Measurements from ENCODE around the gene ATP2C1.

The ATP2C1 gene

GRCh38 chr3:130894986-130895280, 1.0 kb downstream of the ATP2C1 start:
- DNase-seq, result no peak

- peak; percentile 70 for DNase-seq
These were observed 2.0 kb downstream of the ATP2C1 start for GRCh38 chr3:130895690-130896488.

- no peak for DNase-seq
These were observed 3.4 kb downstream of the ATP2C1 start for GRCh38 chr3:130897316-130897715.

GRCh38 chr3:130900959-130901358, 7.1 kb downstream of the ATP2C1 start:
- DNase-seq, result no peak

- DNase-seq, result no peak
These were observed 7.8 kb downstream of the ATP2C1 start for GRCh38 chr3:130901463-130902204.

- no peak for DNase-seq
These were observed 9.6 kb downstream of the ATP2C1 start for GRCh38 chr3:130903412-130903908.

GRCh38 chr3:130904491-130904890, 10.6 kb downstream of the ATP2C1 start:
- DNase-seq, result no peak

- DNase-seq, result no peak
These were observed 11.7 kb downstream of the ATP2C1 start for GRCh38 chr3:130905551-130905950.

- DNase-seq, result no peak
These were observed 12.6 kb downstream of the ATP2C1 start for GRCh38 chr3:130906374-130906995.

GRCh38 chr3:130907500-130907899, 13.6 kb downstream of the ATP2C1 start:
- DNase-seq, result no peak

GRCh38 chr3:130907966-130908365, 14.1 kb downstream of the ATP2C1 start:
- peak; percentile 45 for DNase-seq

- no peak for DNase-seq
These were observed 21.8 kb downstream of the ATP2C1 start for GRCh38 chr3:130915567-130916292.

GRCh38 chr3:130916507-130917167, 22.8 kb downstream of the ATP2C1 start:
- DNase-seq, result no peak

- no peak for DNase-seq
These were observed 24.4 kb downstream of the ATP2C1 start for GRCh38 chr3:130918328-130918727.

GRCh38 chr3:130925628-130926027, 31.7 kb downstream of the ATP2C1 start:
- DNase-seq, result no peak

GRCh38 chr3:130926504-130926903, 32.6 kb downstream of the ATP2C1 start:
- no peak for DNase-seq

GRCh38 chr3:130929804-130930203, 35.9 kb downstream of the ATP2C1 start:
- DNase-seq, result no peak

GRCh38 chr3:130932979-130933378, 39.1 kb downstream of the ATP2C1 start:
- no peak for DNase-seq

GRCh38 chr3:130933801-130934345, 40.0 kb downstream of the ATP2C1 start:
- no peak for DNase-seq

GRCh38 chr3:130934442-130935089, 40.7 kb downstream of the ATP2C1 start:
- DNase-seq, result no peak

- no peak for DNase-seq
These were observed 42.0 kb downstream of the ATP2C1 start for GRCh38 chr3:130935761-130936492.

Data from activated CD4-positive, alpha-beta T cell treated with anti-CD3 and anti-CD28 coated beads, Interleukin-10, Interleukin-2, amounts not matched to agents 100 ng/mL and 50 ng/mL, durations not matched to agents 16 hours and 8 hours (primary cell).